ENCODE data around the gene FRMPD1. TPM values are rescaled to one million over a fixed set of nuclear protein-coding genes. Genes with fewer than 3 reads are reported as not detected.
"Not testable (repeated sequence)": the region's sequence is repeated elsewhere in the genome, so short reads cannot be mapped to it uniquely, and the experiment has no call there.

Gene FRMPD1, protein sequence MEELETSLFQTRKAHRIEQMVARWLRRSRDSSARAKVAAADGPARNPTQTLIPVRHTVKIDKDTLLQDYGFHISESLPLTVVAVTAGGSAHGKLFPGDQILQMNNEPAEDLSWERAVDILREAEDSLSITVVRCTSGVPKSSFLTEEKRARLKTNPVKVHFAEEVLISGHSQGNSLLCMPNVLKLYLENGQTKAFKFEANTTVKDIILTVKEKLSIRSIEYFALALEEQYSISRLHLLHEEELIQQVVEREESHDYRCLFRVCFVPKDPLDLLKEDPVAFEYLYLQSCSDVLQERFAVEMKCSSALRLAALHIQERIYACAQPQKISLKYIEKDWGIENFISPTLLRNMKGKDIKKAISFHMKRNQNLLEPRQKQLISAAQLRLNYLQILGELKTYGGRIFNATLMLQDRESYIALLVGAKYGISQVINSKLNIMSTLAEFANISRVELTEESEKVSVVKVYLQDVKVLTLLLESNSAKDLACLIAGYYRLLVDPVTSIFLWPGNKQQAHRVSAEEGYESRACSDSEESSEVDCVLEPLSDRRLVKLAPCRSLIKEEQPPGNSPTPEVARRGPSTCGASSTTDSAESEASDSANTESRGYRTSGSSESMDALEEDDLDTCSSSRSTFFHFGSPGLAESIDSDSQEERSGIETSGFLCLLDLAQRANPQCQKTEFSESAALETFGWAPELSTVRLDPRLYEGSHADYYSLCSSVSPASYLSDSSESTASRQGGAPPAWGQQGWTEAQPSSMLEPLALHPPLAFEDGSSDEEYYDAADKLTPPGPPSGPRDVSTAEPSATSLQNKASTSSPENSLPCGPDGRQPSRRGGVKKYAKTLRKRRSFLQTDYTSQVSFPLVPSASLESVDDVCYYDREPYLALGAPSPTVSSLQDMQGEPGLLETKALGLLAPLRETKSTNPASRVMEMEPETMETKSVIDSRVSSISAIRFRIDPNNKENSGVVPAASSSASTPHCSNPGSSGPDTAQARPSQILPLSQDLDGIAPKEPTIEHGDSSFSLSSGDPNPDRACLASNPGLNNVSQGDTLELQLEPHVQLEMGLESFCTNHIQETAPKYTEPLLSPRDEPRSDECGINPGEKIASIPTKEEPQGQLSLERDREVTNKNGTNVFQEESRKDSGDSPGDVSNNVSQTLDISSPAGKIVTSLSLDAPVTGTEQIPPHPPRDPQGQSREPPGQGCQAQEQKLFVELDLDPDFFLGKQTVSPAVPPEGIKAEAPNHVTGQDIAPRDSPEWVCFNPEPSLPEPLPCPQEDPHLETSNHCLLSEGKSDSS (N-terminal part only)
- polyA plus RNA-seq (2012; ENCODE audit: missing spikeins) = 0.04 TPM

DNA sequence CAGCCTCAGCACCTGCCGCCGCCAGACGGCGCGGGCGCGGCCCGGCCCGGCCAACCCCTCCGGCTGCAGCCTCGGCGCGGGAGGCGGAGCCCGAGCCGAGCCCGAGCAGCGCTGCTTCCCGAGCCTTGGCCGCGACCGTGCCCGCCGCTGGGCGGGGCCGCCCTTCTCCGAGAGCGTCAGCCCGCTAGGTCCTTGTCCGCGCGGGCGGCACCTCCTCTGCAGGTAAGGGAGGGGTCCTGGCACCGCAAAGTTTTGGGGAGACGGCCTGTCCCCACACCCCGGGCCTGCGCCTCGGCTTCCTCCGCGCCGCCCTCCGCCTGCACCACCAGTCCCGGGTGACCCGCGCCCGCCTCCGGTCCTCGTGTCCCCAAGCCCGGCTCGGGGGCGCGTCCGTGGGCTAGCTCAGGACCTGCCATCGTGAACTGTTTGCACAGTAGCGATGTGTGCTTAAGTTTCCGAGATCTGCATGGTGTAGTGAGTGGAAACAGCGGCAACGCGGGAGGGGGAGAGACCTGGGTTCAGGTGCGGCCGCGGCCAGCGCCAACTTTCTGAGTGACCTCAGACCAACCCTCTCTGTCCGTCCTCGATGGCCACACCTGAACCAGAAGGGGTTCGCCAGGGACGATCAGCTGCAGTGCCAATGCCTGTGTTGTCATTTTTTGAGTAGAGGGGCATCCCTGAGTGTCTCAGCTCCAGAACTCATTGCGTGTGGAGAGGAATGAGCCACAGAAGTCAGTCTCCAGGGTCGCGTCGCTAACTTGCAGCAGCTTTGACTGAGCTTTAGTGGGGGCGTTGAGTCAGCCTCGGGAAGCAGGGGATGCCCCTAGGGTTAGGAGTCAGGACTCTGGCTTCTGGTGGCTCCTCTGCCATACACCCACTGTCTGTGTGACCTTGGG is at the start of gene FRMPD1:
Gene FRMPD1, plus strand, starts transcription at position 82 of the 896 bp plus-strand sequence. CDS start 41,688 bp downstream, outside the sequence.
- TF ChIP-seq POLR2AphosphoS5 (IDR thresholded peaks at IDR 0.05; ENCODE audit: low read depth, low read length) = no peak
- TF ChIP-seq TAF1 (IDR thresholded peaks at IDR 0.05; ENCODE audit: borderline replicate concordance, low read depth, low read length) = no peak
- no peak for TF ChIP-seq POLR2A (IDR thresholded peaks at IDR 0.05; ENCODE audit: low read depth, low read length)
- FAIRE-seq (no peak), DNase-seq (ENCODE audit: insufficient read length) (peak; percentile 57)

DNA sequence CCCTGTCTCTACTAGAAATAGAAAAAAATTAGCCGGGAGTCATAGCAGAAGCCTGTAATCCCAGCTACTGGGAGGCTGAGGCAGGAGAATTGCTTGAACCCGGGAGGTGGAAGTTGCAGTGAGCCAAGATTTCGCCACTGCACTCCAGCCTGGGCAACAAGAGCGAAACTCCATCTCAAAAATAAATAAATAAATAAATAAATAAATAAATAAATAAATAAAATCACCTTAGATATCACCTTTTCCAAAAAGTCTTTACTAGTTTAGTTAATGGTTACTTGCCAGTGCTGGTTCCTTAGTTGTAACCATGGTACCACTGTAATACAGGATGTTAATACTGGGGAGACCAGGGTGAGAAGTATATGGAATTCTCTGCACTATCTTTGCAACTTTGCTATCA is 48.7 kb upstream of the FRMPD1 start:
- not testable (repeated sequence) for FAIRE-seq

DNA sequence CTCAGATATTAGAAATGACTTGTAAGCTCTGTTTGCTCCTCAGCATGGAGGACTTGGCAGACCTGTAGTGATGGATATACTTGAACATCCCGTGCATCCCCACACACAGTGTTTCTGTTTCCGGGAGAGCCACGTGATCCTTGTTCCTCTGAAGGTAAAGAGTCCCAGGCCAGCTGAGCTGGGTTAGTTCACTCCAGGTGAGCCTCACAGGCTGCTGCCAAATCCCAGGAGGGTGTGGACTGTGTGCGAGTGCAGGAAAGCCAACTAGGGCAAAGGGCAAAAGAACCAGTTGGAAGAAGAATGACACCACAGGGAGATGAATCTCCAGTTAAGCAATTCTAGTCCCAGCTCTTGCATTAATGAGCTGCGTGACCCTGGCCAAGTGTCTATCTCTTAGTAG is 47.9 kb upstream of the FRMPD1 start:
- no peak for DNase-seq (ENCODE audit: insufficient read length)
- FAIRE-seq = no peak
- TF ChIP-seq TAF1 (IDR thresholded peaks at IDR 0.05; ENCODE audit: borderline replicate concordance, low read depth, low read length) (no peak), POLR2A (IDR thresholded peaks at IDR 0.05; ENCODE audit: low read depth, low read length) (no peak), POLR2AphosphoS5 (IDR thresholded peaks at IDR 0.05; ENCODE audit: low read depth, low read length) (no peak)

More for the DNA sequence above, 48.7 kb upstream of the FRMPD1 start:
- not testable (repeated sequence) for DNase-seq (ENCODE audit: insufficient read length)

DNA sequence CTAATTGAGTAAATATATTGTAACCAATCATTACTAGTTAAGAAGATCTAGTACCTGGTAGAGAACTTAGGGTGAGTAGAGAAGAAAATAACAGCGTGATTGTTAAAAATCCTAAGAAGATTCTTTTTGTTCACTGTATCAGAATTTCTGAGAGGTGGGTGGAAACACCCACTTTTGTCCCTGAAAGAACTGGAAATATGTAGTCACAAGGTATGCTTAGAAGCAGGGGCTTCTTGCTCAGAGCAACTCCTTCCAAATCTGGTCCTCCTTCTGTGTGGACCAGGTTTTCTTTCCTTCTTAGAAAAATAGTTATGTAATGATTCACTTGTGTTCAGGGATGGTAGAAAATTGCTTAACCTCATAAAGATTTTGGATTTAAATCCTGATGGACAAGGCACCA is 46.5 kb upstream of the FRMPD1 start:
- TF ChIP-seq POLR2AphosphoS5 (IDR thresholded peaks at IDR 0.05; ENCODE audit: low read depth, low read length) = no peak
- TF ChIP-seq TAF1 (IDR thresholded peaks at IDR 0.05; ENCODE audit: borderline replicate concordance, low read depth, low read length) = no peak
- TF ChIP-seq POLR2A (IDR thresholded peaks at IDR 0.05; ENCODE audit: low read depth, low read length) = no peak
- DNase-seq (ENCODE audit: insufficient read length) = no peak
- FAIRE-seq = no peak

DNA sequence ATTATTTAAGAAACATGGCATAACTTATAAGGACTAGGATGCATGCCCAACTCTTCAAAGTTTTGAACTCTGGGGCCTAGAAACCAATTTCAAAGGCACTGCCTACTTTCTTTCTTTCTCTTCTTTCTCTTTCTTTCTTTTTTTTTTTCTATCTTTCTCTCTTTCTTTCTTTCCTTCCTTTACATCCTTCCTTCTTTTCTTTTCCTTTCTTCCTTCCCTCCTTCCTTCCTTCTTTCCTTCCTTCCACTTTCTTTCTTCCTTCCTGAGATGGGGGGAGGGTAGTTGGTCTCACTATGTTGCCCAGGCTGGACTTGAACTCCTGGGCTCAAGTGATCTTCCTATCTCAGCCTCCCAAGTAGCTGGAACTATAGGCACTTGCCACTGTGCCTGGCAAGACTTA is 42.5 kb upstream of the FRMPD1 start:
- FAIRE-seq (no peak), DNase-seq (ENCODE audit: insufficient read length) (no peak)
- TF ChIP-seq POLR2AphosphoS5 (IDR thresholded peaks at IDR 0.05; ENCODE audit: low read depth, low read length) (no peak), POLR2A (IDR thresholded peaks at IDR 0.05; ENCODE audit: low read depth, low read length) (no peak), TAF1 (IDR thresholded peaks at IDR 0.05; ENCODE audit: borderline replicate concordance, low read depth, low read length) (no peak)

DNA sequence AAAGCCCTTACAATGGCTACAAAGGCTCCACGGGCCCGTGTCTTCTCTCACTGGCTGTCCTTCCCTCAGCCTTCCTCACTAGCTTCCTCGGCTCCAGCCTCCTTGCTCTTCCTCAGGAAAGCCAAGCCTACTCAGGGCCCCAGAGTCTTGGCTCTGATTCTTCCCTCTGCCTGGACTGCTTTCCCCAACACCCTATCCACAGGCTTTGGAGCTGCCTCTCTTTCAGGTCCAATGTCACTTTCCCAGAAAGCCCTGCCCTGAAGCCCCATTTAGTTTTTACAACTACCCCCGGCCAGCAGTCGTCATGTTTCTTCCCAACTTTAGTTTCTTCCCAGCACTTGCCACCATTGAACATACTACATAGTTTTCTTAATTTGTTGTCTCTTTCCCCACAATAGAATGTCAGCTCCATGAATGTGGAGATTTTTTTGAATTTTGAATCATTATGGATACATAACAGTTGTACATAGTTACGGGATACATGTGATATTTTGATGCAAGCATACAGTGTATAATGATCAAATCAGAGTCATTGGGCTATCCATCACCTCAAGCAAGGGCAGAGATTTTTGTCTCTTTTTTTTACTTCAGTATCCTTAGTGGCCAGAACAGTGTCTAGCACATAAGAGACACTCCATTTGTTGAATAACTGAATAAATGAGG is 40.9 kb upstream of the FRMPD1 start:
- no peak for TF ChIP-seq TAF1 (IDR thresholded peaks at IDR 0.05; ENCODE audit: borderline replicate concordance, low read depth, low read length)
- TF ChIP-seq POLR2A (IDR thresholded peaks at IDR 0.05; ENCODE audit: low read depth, low read length) = no peak
- no peak for TF ChIP-seq POLR2AphosphoS5 (IDR thresholded peaks at IDR 0.05; ENCODE audit: low read depth, low read length)
- no peak for FAIRE-seq
- DNase-seq (ENCODE audit: insufficient read length) = no peak

DNA sequence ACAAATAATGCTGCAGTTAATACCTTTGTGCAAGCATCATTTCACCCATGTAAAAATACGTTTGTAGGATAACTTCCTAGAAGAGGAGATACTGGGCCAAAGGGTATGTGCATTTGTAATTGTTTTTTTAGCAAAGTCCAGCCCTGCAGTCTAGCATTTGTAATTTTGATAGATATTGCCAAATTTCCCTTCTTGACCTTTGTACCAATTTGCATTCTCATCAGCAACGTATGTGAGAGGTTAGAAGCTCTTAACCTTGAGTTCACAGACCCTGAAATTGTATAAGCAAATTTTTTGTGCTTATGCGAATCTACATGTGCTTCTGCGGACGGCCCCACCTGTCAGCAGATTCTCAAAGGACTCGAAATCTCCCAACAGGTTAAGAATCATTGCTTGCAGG is 39.7 kb upstream of the FRMPD1 start:
- DNase-seq (ENCODE audit: insufficient read length) = no peak

DNA sequence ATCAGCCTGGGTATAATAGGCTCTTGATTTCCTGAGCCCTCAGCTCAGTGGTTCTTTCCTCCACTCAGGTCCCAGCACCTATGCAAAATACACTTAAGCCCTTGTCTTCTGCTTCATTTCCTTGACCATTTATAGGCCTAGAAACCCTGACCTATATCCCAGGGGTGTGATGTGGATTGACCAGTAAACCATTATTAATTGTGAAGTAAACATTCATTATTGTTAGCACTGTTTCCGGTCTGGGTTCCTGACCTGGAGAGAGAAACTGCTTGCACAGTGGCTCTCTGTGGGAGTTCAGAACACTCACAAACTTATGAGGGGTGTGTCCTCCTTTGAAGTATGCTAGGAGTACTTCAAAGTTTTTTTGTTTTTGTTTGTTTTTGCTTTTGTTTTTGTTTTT is 38.8 kb upstream of the FRMPD1 start:
- DNase-seq (ENCODE audit: insufficient read length) = no peak
- FAIRE-seq = no peak
- TF ChIP-seq TAF1 (IDR thresholded peaks at IDR 0.05; ENCODE audit: borderline replicate concordance, low read depth, low read length) (no peak), POLR2A (IDR thresholded peaks at IDR 0.05; ENCODE audit: low read depth, low read length) (no peak), POLR2AphosphoS5 (IDR thresholded peaks at IDR 0.05; ENCODE audit: low read depth, low read length) (no peak)

More for the DNA sequence above, 39.7 kb upstream of the FRMPD1 start:
- TF ChIP-seq POLR2AphosphoS5 (IDR thresholded peaks at IDR 0.05; ENCODE audit: low read depth, low read length) = no peak
- no peak for TF ChIP-seq POLR2A (IDR thresholded peaks at IDR 0.05; ENCODE audit: low read depth, low read length)
- TF ChIP-seq TAF1 (IDR thresholded peaks at IDR 0.05; ENCODE audit: borderline replicate concordance, low read depth, low read length) = no peak
- no peak for FAIRE-seq

DNA sequence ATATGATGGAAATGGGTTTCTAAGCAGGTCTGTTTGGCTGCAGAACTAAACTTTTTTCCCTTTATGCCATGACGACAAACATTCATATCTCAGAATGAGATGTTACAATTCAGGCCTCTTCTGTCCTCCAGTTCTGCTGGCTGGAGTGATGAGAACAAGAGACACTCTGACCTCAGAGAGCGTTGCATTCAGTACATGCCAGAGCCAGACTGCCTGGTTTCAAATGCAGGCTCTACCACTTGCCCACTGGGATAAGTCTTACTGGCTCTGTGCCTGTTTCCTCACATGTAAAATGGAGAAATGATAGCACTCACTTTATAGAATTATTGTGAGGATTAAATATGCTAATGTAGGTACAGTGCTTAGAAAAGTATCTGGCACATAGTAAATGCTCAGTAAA is 33.6 kb upstream of the FRMPD1 start:
- DNase-seq (ENCODE audit: insufficient read length) = no peak
- no peak for TF ChIP-seq POLR2A (IDR thresholded peaks at IDR 0.05; ENCODE audit: low read depth, low read length)
- TF ChIP-seq POLR2AphosphoS5 (IDR thresholded peaks at IDR 0.05; ENCODE audit: low read depth, low read length) = no peak
- no peak for TF ChIP-seq TAF1 (IDR thresholded peaks at IDR 0.05; ENCODE audit: borderline replicate concordance, low read depth, low read length)
- FAIRE-seq = no peak

DNA sequence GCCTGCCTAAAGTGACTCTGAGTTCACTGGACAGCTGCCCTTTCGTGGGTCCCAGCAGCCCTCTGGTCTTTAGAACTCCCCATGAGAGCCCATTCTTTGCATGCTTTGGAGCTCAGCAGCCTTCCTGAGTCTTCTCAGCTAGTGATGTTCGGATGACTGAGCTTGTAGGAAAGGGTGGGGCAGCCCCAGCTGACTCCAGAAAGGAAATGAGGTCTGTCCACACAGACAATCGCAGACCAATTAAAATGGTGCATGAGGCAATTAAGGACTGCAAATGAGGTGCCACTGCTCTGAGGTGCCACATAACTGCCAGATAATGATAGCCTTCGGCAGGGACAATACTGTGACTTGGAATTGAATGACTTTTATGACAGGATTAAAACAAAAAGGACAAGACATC is 32.9 kb upstream of the FRMPD1 start:
- TF ChIP-seq POLR2A (IDR thresholded peaks at IDR 0.05; ENCODE audit: low read depth, low read length) = no peak
- TF ChIP-seq TAF1 (IDR thresholded peaks at IDR 0.05; ENCODE audit: borderline replicate concordance, low read depth, low read length) = no peak
- TF ChIP-seq POLR2AphosphoS5 (IDR thresholded peaks at IDR 0.05; ENCODE audit: low read depth, low read length) = no peak
- no peak for FAIRE-seq
- no peak for DNase-seq (ENCODE audit: insufficient read length)

Data from GM12892 (cell line).